GM12872 (cell line): ENCODE measurements around the gene CDK17.

Source experiments
- CTCF ChIP-seq: IDR thresholded peaks from 3 replicates; pipeline ENCODE4 v1.5.1; 2011; ENCODE audit warnings: low read depth, mild to moderate bottlenecking, low read length, moderate library complexity; ENCODE audit not compliant: insufficient read depth

Gene CDK17

GRCh38 chr12:96352161-96352835 lies 47.9 kb downstream of the CDK17 start:
- no peak for TF ChIP-seq CTCF

- no peak for TF ChIP-seq CTCF
These were observed 49.3 kb downstream of the CDK17 start for GRCh38 chr12:96350982-96351381.

GRCh38 chr12:96347130-96347699 lies 53.0 kb downstream of the CDK17 start:
- TF ChIP-seq CTCF: no peak

- TF ChIP-seq CTCF: no peak
These were observed 56.0 kb downstream of the CDK17 start for GRCh38 chr12:96344124-96344695.

- TF ChIP-seq CTCF: no peak
These were observed 56.8 kb downstream of the CDK17 start for GRCh38 chr12:96343347-96343954.

GRCh38 chr12:96338852-96339471 lies 61.3 kb downstream of the CDK17 start:
- TF ChIP-seq CTCF: no peak

GRCh38 chr12:96337953-96338352 lies 62.3 kb downstream of the CDK17 start:
- TF ChIP-seq CTCF: no peak
